Transverse colon (tissue), 4 donors: ENCODE data around the gene VPS13C. TPM values are rescaled to one million over a fixed set of nuclear protein-coding genes. Genes with fewer than 3 reads are reported as not detected.

Source experiments
- DNase-seq: peaks from one replicate; pipeline ENCODE4 v3.0.0-alpha.2; 2019
- H3K27ac ChIP-seq, 4 donors: fragments of 200-600 bp; sonication (generic); 2 replicates each; pipeline ENCODE4 v1.5.1; 2016 to 2018; ENCODE audit warnings: inconsistent platforms in 4 of 4
- H3K27me3 ChIP-seq: fragments of 200-600 bp; sonication (generic); 2 replicates; pipeline ENCODE4 v1.5.1; 2017; ENCODE audit warnings: inconsistent platforms
- H3K36me3 ChIP-seq, 4 donors: fragments of 200-600 bp; sonication (generic); 2 replicates each; pipeline ENCODE4 v1.5.1; 2017 to 2019; ENCODE audit warnings: inconsistent platforms in 4 of 4
- H3K4me1 ChIP-seq, 4 donors: fragments of 200-600 bp; sonication (generic); 2 replicates each; pipeline ENCODE4 v1.5.1; 2017 to 2020; ENCODE audit warnings: inconsistent platforms in 4 of 4
- H3K4me3 ChIP-seq, 4 donors: fragments of 200-600 bp; sonication (generic); 1 replicate in 1 of 4; 2 replicates in 3 of 4; pipeline versions ENCODE4 v1.5.1 to v1.6.1; 2017 to 2019; ENCODE audit warnings: inconsistent platforms in 4 of 4
- H3K9me3 ChIP-seq, 2 donors: fragments of 200-600 bp; sonication (generic); 2 replicates each; pipeline ENCODE4 v1.5.1; 2017 to 2019; ENCODE audit warnings: inconsistent platforms in 2 of 2
- CTCF ChIP-seq, 5 experiments: fragments of 200-600 bp in 3 of 5; fragments of 450-650 bp in 2 of 5; sonication (generic) in 3 of 5; IDR thresholded peaks; 1 replicate in 2 of 5; 2 replicates in 3 of 5; pipeline ENCODE4 v1.5.1; 2016 to 2017; ENCODE audit warnings: antibody characterized with exemption in 5 of 5, inconsistent platforms in 3 of 5, mild to moderate bottlenecking in 2 of 5, moderate library complexity in 1 of 5
- EP300 ChIP-seq: sonication (generic); formaldehyde crosslinking; IDR thresholded peaks from one replicate; pipeline ENCODE4 v1.6.1; 2017; ENCODE audit warnings: antibody characterized with exemption, low read depth
- POLR2A ChIP-seq: fragments of 450-650 bp; IDR thresholded peaks from one replicate; pipeline ENCODE4 v1.6.1; 2016; ENCODE audit warnings: antibody characterized with exemption, mild to moderate bottlenecking, moderate library complexity
- POLR2AphosphoS5 ChIP-seq, 3 donors: sonication (generic); formaldehyde crosslinking; IDR thresholded peaks; one replicate each; pipeline ENCODE4 v1.6.1; 2016; ENCODE audit warnings: antibody characterized with exemption in 3 of 3
- WGBS, 2 donors: methylation state at CpG; one replicate each; pipeline ENCODE4 v1.1.5; 2018; ENCODE audit warnings: low coverage in 1 of 2; 5-methylcytosine and 5-hydroxymethylcytosine counted together
- in situ Hi-C, 4 donors: fragments of 200-750 bp; cut with MboI; loops; one replicate each; pipeline versions ENCODE4 v1.15.0 to v1.15.1; 2017; ENCODE audit warnings: low sequenced_read_pairs in 3 of 4, low pct_ligation_motif_present in 1 of 4, low pct_unique_long_range_greater_than_20kb in 1 of 4
- intact Hi-C: fragments of 100-400 bp; cut with DNase I; formaldehyde crosslinking; loops from one replicate; pipeline ENCODE4 v1.15.1; 2023; ENCODE audit warnings: low total_unique reads
- total RNA-seq, 4 donors: library from RNA; depleted of rRNA; stranded (reverse); fragments of >200 nt; gene quantifications; one replicate each; pipeline ENCODE4 v1.1.0, GENCODE V29; 2016

The VPS13C gene
- total RNA-seq, 4 donors from 2014 or later, result 48.3 to 105 (median 73.2) TPM

- peak; percentile 83 for DNase-seq
- H3K4me3 ChIP-seq, result peak within 1 kb of the TSS; percentile 20 to 68 (median 60)
- no peaks in the 10 kb centered on the region for H3K36me3 ChIP-seq
- H3K4me1 ChIP-seq, result peaks cover 0 to 25% (median 20%) of the 10 kb centered on the region in 4 donors
- H3K27ac ChIP-seq, result peak within 1 kb of the TSS in 3 of 4 donors; percentile 36 to 76 (median 48)
- in situ Hi-C loops, result loop anchor here in 1 of 4 donors (10.0 kb wide), 1 partner anchor 92 kb away; no protein-coding TSS in a partner anchor
- no peaks in the 10 kb centered on the region for H3K9me3 ChIP-seq
- intact Hi-C loops, result no loop called here
- peaks cover 15% of the 10 kb centered on the region for H3K27me3 ChIP-seq
- TF ChIP-seq POLR2AphosphoS5 (IDR thresholded peaks at IDR 0.05) (no peak), CTCF (IDR thresholded peaks at IDR 0.05) (peak in 3 of 5 experiments; percentile 10 to 26 (median 16)), POLR2A (no peak)
- whole genome bisulfite sequencing, 2 donors, result 4 to 8% methylated on average over 5 to 33 of the region's 33 CpGs
These were observed 6.6 kb upstream of the VPS13C start, which contains the start of gene C2CD4A for GRCh38 chr15:62066663-62067447. C2CD4A (plus strand) TSS chr15:62066977; CDS start chr15:62067614, 637 bp downstream.

GRCh38 chr15:62063825-62064635, 3.8 kb upstream of the VPS13C start:
- Histone ChIP-seq H3K27me3 (peaks cover 15% of the 10 kb centered on the region), H3K4me1 (peaks cover 0 to 33% (median 27%) of the 10 kb centered on the region in 4 donors), H3K36me3 (no peaks in the 10 kb centered on the region), H3K4me3 (no peak overlapping the region), H3K9me3 (no peaks in the 10 kb centered on the region), H3K27ac (no peak overlapping the region)
- intact Hi-C loops (no loop called here), in situ Hi-C loops (loop anchor here in 1 of 4 donors (10.0 kb wide), 1 partner anchor 89 kb away; no protein-coding TSS in a partner anchor)
- 72 to 93% methylated on average over 5 to 6 of the region's 6 CpGs for WGBS, 2 donors
- DNase-seq, result no peak
- no peak for TF ChIP-seq CTCF (IDR thresholded peaks at IDR 0.05)
- no peak for TF ChIP-seq EP300
- no peak for TF ChIP-seq POLR2A
- no peak for TF ChIP-seq POLR2AphosphoS5 (IDR thresholded peaks at IDR 0.05)

- intact Hi-C loops, result no loop called here
- in situ Hi-C loops, result loop anchor here in 1 of 4 donors (10.0 kb wide), 1 partner anchor 86 kb away; no protein-coding TSS in a partner anchor
These were observed 641 bp upstream of the VPS13C start for GRCh38 chr15:62060896-62061280.

More at GRCh38 chr15:62060896-62061280, 641 bp upstream of the VPS13C start:
- 16 to 18% methylated on average over 12 of the region's 12 CpGs for WGBS, 2 donors
- Histone ChIP-seq H3K4me3 (peak overlapping the region; percentile 79 to 100 (median 92)), H3K9me3 (no peaks in the 10 kb centered on the region), H3K27ac (peak overlapping the region; percentile 97 to 99 (median 98)), H3K36me3 (no peaks in the 10 kb centered on the region), H3K4me1 (peaks cover 0 to 28% (median 13%) of the 10 kb centered on the region in 4 donors), H3K27me3 (peaks cover 3% of the 10 kb centered on the region)
- DNase-seq, result no peak
- no peak for TF ChIP-seq CTCF (IDR thresholded peaks at IDR 0.05)
- no peak for TF ChIP-seq POLR2A
- TF ChIP-seq POLR2AphosphoS5 (IDR thresholded peaks at IDR 0.05), result no peak
- TF ChIP-seq EP300, result no peak
